H7 (cell line): ENCODE measurements around the gene DBR1. TPM values are rescaled to one million over a fixed set of nuclear protein-coding genes. Genes with fewer than 3 reads are reported as not detected.

Experiments used
- DNase-seq: peaks from one replicate; pipeline ENCODE4 v3.0.0; 2012
- H3K27me3 ChIP-seq: 2 replicates; pipeline ENCODE4 v1.6.0; 2011; ENCODE audit warnings: mild to moderate bottlenecking, low read length; ENCODE audit not compliant: control insufficient read depth, insufficient read depth
- H3K36me3 ChIP-seq: replicated peaks from 2 replicates; pipeline ENCODE4 v1.5.1; 2011; ENCODE audit warnings: low read length; ENCODE audit not compliant: control insufficient read depth, insufficient read depth
- H3K4me3 ChIP-seq: 2 replicates; pipeline ENCODE4 v1.5.1; 2011; ENCODE audit warnings: low read depth, mild to moderate bottlenecking, control low read depth, low read length, moderate library complexity; ENCODE audit not compliant: insufficient read depth
- total RNA-seq: library from RNA; depleted of rRNA; stranded (reverse); fragments of >200 nt; shearing (Covaris generic); gene quantifications from 2 replicates; pipeline ENCODE4 v1.2.3, GENCODE V29; 2014; rRNA removed

Gene DBR1
- 16.0 and 16.7 TPM in 2 replicates for total RNA-seq

GRCh38 chr3:138174421-138175131 lies at the start of gene DBR1:
Gene DBR1 (minus strand): TSS chr3:138174921. CDS start chr3:138174795, 126 bp downstream.
- H3K36me3 ChIP-seq, result peaks cover 1% of the 10 kb centered on the region
- peak; percentile 77 for DNase-seq
- no peaks in the 10 kb centered on the region for H3K27me3 ChIP-seq

GRCh38 chr3:138222942-138223287 lies 48.2 kb upstream of the DBR1 start:
- DNase-seq, result no peak
- Histone ChIP-seq H3K4me3 (no peak overlapping the region), H3K27me3 (no peaks in the 10 kb centered on the region), H3K36me3 (peaks cover 15% of the 10 kb centered on the region)

More at GRCh38 chr3:138174421-138175131, at the start of gene DBR1:
- H3K4me3 ChIP-seq, result peak within 1 kb of the TSS; percentile 90

- DNase-seq, result no peak
These were observed 47.6 kb upstream of the DBR1 start for GRCh38 chr3:138222131-138222941.

GRCh38 chr3:138220788-138221187 lies 46.1 kb upstream of the DBR1 start:
- Histone ChIP-seq H3K36me3 (peaks cover 15% of the 10 kb centered on the region), H3K4me3 (no peak overlapping the region)

More at GRCh38 chr3:138222131-138222941, 47.6 kb upstream of the DBR1 start:
- Histone ChIP-seq H3K27me3 (no peaks in the 10 kb centered on the region), H3K36me3 (peaks cover 15% of the 10 kb centered on the region), H3K4me3 (no peak overlapping the region)

GRCh38 chr3:138220242-138220641 lies 45.5 kb upstream of the DBR1 start:
- Histone ChIP-seq H3K36me3 (peaks cover 15% of the 10 kb centered on the region), H3K4me3 (no peak overlapping the region), H3K27me3 (no peaks in the 10 kb centered on the region)
- no peak for DNase-seq

More at GRCh38 chr3:138220788-138221187, 46.1 kb upstream of the DBR1 start:
- H3K27me3 ChIP-seq, result no peaks in the 10 kb centered on the region
- no peak for DNase-seq

GRCh38 chr3:138219255-138219654 lies 44.5 kb upstream of the DBR1 start:
- no peak for DNase-seq
- H3K36me3 ChIP-seq, result peaks cover 10% of the 10 kb centered on the region
- H3K27me3 ChIP-seq, result no peaks in the 10 kb centered on the region

GRCh38 chr3:138213398-138214085 lies 38.8 kb upstream of the DBR1 start:
- H3K4me3 ChIP-seq, result no peak overlapping the region
- H3K27me3 ChIP-seq, result no peaks in the 10 kb centered on the region
- H3K36me3 ChIP-seq, result no peaks in the 10 kb centered on the region
- no peak for DNase-seq

More at GRCh38 chr3:138219255-138219654, 44.5 kb upstream of the DBR1 start:
- H3K4me3 ChIP-seq, result no peak overlapping the region

- H3K27me3 ChIP-seq, result no peaks in the 10 kb centered on the region
- H3K36me3 ChIP-seq, result no peaks in the 10 kb centered on the region
- DNase-seq, result no peak
- no peak overlapping the region for H3K4me3 ChIP-seq
These were observed 35.8 kb upstream of the DBR1 start for GRCh38 chr3:138210528-138210927.

- DNase-seq, result no peak
These were observed 31.5 kb upstream of the DBR1 start for GRCh38 chr3:138206196-138206595.

GRCh38 chr3:138205527-138205926 lies 30.8 kb upstream of the DBR1 start:
- no peak for DNase-seq
- Histone ChIP-seq H3K4me3 (no peak overlapping the region), H3K36me3 (no peaks in the 10 kb centered on the region), H3K27me3 (no peaks in the 10 kb centered on the region)

More at GRCh38 chr3:138206196-138206595, 31.5 kb upstream of the DBR1 start:
- Histone ChIP-seq H3K36me3 (no peaks in the 10 kb centered on the region), H3K4me3 (no peak overlapping the region), H3K27me3 (no peaks in the 10 kb centered on the region)

GRCh38 chr3:138203938-138204337 lies 29.2 kb upstream of the DBR1 start:
- H3K27me3 ChIP-seq, result no peaks in the 10 kb centered on the region
- no peaks in the 10 kb centered on the region for H3K36me3 ChIP-seq
- no peak for DNase-seq
- H3K4me3 ChIP-seq, result no peak overlapping the region

GRCh38 chr3:138202945-138203701 lies 28.4 kb upstream of the DBR1 start:
- H3K4me3 ChIP-seq, result no peak overlapping the region
- DNase-seq, result peak; percentile 13
- H3K27me3 ChIP-seq, result no peaks in the 10 kb centered on the region
- no peaks in the 10 kb centered on the region for H3K36me3 ChIP-seq

- no peaks in the 10 kb centered on the region for H3K36me3 ChIP-seq
- DNase-seq, result no peak
- H3K4me3 ChIP-seq, result no peak overlapping the region
- H3K27me3 ChIP-seq, result no peaks in the 10 kb centered on the region
These were observed 25.7 kb upstream of the DBR1 start for GRCh38 chr3:138200424-138200823.

- no peak for DNase-seq
- H3K36me3 ChIP-seq, result no peaks in the 10 kb centered on the region
- H3K27me3 ChIP-seq, result no peaks in the 10 kb centered on the region
- no peak overlapping the region for H3K4me3 ChIP-seq
These were observed 25.1 kb upstream of the DBR1 start for GRCh38 chr3:138199851-138200250.
